ENCODE measurements around the gene UGT1A10.
"Not testable (repeated sequence)": the region's sequence is repeated elsewhere in the genome, so short reads cannot be mapped to it uniquely, and the experiment has no call there.

UGT1A10 gene

DNA sequence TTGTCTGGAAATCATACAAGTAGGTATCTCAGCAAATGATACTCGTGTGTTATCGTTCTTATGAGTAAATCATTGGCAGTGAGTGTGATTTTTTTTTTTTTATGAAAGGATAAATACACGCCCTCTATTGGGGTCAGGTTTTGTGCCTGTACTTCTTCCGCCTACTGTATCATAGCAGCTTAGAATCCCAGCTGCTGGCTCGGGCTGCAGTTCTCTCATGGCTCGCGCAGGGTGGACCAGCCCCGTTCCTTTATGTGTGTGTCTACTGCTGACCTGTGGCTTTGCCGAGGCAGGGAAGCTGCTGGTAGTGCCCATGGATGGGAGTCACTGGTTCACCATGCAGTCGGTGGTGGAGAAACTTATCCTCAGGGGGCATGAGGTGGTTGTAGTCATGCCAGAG lies at the start of gene UGT1A10:
Gene UGT1A10, plus strand, starts transcription at position 143 of the 400 bp plus-strand sequence. Its CDS starts 75 bp downstream, at position 218.
- DNase-seq; H3K4me1 Mint-ChIP-seq (ENCODE audit: low read depth); H3K27ac Mint-ChIP-seq; H3K4me3 Mint-ChIP-seq; H3K9me3 Mint-ChIP-seq; H3K36me3 Mint-ChIP-seq (ENCODE audit: low read depth): not testable (repeated sequence)
- peaks cover 48% of the 10 kb centered on the region for H3K27me3 Mint-ChIP-seq

DNA sequence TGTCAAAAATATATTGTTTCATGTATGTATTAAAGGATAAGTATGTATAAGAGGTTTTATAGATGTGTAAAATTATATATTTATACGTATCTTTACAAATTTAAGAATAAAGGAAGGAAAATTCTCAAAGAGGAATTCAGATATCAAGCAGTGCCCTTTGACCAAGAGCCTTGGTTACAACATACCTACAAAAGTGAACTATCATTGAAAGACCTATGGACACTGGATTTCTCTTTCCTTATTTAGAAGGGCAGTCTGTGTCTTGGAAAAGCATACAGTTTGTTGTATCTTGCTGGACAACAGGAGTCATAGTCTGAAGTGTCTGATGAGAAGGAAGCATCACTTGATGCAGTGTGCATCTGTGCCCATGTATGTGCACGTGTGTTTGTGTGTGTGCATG lies 47.8 kb upstream of the UGT1A10 start:
- Mint-ChIP-seq H3K4me1 (ENCODE audit: low read depth) (no peaks in the 10 kb centered on the region), H3K27ac (no peak overlapping the region), H3K9me3 (no peaks in the 10 kb centered on the region), H3K4me3 (no peak overlapping the region), H3K36me3 (ENCODE audit: low read depth) (no peaks in the 10 kb centered on the region), H3K27me3 (peaks cover 38% of the 10 kb centered on the region)
- DNase-seq = no peak

DNA sequence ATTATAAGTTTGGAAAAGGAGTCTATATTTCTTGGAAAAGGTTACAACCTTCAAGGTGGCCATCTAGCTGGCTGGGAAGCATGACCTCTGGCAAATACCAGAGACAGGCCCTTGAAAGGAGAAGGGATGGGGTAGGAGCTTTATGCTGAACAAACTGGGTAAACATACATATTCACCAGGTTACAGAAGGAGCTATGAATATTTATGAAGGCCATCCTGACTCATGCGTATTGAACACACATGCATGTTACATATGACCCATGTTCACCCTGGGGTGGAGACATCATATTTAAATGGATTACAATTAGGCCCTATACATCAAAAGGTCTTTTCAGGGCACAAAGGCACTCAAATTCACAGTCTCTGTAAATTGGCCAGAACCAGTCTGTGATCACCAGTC lies 43.5 kb upstream of the UGT1A10 start:
- not testable (repeated sequence) for H3K4me1 Mint-ChIP-seq (ENCODE audit: low read depth); H3K4me3 Mint-ChIP-seq; DNase-seq; H3K27ac Mint-ChIP-seq; H3K36me3 Mint-ChIP-seq (ENCODE audit: low read depth); H3K9me3 Mint-ChIP-seq
- H3K27me3 Mint-ChIP-seq = peaks cover 14% of the 10 kb centered on the region

DNA sequence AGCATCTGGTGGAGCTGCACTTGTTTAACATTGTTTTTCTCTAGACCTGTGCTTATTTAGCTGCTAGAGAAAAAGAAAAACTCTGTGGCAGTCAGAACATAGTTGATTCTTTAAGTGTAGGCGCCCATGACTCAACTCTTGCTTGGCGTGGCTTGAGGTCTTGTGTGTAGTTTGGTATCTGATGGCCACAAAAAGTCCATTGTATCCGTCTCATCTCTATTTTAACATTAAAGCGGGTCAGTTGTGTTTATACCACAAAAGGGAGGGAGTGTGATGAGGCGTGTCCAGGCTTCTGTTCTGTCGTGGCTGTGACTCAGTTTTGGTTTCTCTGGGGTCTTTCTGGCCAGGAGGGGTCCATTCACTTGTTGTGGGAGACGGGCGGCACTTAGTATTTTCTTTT lies 43.0 kb upstream of the UGT1A10 start:
- H3K36me3 Mint-ChIP-seq (ENCODE audit: low read depth) = no peaks in the 10 kb centered on the region
- no peaks in the 10 kb centered on the region for H3K9me3 Mint-ChIP-seq
- H3K27me3 Mint-ChIP-seq = peaks cover 11% of the 10 kb centered on the region
- no peak for DNase-seq
- no peak overlapping the region for H3K4me3 Mint-ChIP-seq
- H3K27ac Mint-ChIP-seq = no peak overlapping the region
- H3K4me1 Mint-ChIP-seq (ENCODE audit: low read depth) = no peaks in the 10 kb centered on the region

DNA sequence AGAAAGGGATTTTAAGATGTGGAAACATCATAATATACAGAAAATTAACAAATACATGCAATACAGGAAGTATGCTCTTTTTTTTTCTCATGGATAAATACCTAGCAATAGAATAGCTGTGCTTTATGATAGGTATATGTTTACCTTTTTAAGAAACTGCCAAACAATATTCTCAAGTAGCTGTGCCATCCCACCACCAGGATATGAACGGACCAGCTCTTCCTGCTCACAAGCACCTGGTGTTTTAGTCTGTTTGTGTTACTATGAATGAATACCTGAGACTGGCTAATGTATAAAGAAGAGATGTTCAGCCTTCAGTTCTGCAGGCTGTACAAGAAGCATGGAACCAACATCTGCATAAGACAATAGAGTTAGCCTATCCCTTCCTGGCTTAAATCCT lies 38.7 kb upstream of the UGT1A10 start:
- Mint-ChIP-seq H3K4me1 (ENCODE audit: low read depth) (no peaks in the 10 kb centered on the region), H3K27ac (no peak overlapping the region), H3K36me3 (ENCODE audit: low read depth) (no peaks in the 10 kb centered on the region), H3K9me3 (no peaks in the 10 kb centered on the region), H3K4me3 (no peak overlapping the region), H3K27me3 (peaks cover 20% of the 10 kb centered on the region)
- no peak for DNase-seq

DNA sequence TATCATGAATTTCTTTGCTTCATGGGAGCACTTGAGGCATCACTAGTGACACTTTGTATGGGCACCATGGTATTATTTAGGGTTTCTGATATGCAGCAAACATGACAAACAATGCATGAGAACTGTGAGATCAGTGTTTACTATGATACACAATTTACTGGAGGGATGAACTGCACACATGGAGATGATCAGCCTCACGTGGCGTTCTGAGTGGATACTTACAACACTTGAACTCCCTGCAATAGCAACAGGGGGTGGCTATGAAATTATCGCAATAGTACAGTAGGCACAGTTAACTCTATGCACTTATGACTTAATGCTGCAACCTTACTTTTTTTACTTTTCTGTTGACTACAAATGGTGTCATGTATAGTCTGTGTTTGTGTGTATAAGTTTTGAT lies 37.3 kb upstream of the UGT1A10 start:
- Mint-ChIP-seq H3K4me1 (ENCODE audit: low read depth) (no peaks in the 10 kb centered on the region), H3K9me3 (peaks cover 4% of the 10 kb centered on the region), H3K36me3 (ENCODE audit: low read depth) (no peaks in the 10 kb centered on the region), H3K27ac (no peak overlapping the region), H3K27me3 (peaks cover 29% of the 10 kb centered on the region), H3K4me3 (no peak overlapping the region)
- DNase-seq = no peak

DNA sequence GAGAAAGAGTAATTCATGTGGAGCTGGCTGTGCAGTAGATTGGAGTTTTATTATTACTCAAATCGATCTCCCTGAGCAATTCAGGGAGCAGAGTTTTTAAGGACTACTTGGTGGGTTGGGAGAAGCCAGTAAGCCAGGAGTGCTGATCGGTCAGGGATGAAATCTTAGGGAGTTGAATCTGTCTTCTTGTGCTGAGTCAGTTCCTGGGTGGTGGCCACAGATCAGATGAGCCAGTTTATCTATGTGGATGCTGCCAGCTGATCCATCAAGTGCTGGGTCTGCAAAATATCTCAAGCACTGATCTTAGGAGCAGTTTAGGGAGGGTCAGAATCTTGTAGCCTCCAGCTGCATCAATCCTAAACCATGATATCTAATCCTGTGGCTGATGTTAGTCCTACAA lies 35.9 kb upstream of the UGT1A10 start:
- peaks cover 4% of the 10 kb centered on the region for H3K9me3 Mint-ChIP-seq
- H3K4me1 Mint-ChIP-seq (ENCODE audit: low read depth) = no peaks in the 10 kb centered on the region
- no peak overlapping the region for H3K27ac Mint-ChIP-seq
- no peak overlapping the region for H3K4me3 Mint-ChIP-seq
- no peaks in the 10 kb centered on the region for H3K36me3 Mint-ChIP-seq (ENCODE audit: low read depth)
- DNase-seq = no peak
- peaks cover 29% of the 10 kb centered on the region for H3K27me3 Mint-ChIP-seq

DNA sequence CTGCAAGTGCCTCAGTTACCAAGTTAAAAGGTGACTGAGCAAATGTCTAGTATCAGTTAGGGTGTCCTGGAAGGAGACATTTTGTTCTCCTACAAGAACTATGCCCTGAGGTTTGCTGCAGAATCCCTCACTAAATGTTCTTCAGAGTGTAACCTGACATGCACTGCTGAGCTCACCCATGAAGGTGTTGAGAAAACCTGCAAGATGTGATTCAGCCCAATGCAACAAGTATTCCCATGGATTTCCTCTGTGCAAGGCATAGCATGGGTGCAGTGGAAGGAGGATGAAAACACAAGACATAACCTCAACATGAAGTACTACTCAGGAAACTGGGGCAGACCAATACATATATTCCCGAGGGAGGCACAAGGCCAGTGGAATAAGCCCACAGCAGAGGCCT lies 34.2 kb upstream of the UGT1A10 start:
- H3K9me3 Mint-ChIP-seq = peaks cover 4% of the 10 kb centered on the region
- no peak overlapping the region for H3K4me3 Mint-ChIP-seq
- H3K4me1 Mint-ChIP-seq (ENCODE audit: low read depth) = no peaks in the 10 kb centered on the region
- peaks cover 29% of the 10 kb centered on the region for H3K27me3 Mint-ChIP-seq
- no peaks in the 10 kb centered on the region for H3K36me3 Mint-ChIP-seq (ENCODE audit: low read depth)
- no peak overlapping the region for H3K27ac Mint-ChIP-seq
- no peak for DNase-seq

DNA sequence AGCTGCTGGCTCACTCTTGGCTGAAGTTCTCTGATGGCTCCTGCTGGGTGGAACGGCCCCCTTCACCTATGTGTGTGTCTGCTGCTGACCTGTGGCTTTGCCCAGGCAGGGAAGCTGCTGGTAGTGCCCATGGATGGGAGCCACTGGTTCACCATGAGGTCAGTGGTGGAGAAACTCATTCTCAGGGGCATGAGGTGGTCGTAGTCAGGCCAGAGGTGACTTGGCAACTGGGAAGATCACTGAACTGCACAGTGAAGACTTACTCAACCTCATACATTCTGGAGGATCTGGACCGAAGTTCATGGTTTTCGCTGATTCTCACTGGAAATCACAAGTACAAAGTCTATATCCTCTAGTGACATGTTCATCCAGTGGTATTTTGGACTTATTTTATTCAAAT lies 32.7 kb upstream of the UGT1A10 start:
- Mint-ChIP-seq H3K27me3 (peaks cover 29% of the 10 kb centered on the region), H3K4me3 (no peak overlapping the region), H3K4me1 (ENCODE audit: low read depth) (no peaks in the 10 kb centered on the region), H3K27ac (no peak overlapping the region), H3K9me3 (peaks cover 4% of the 10 kb centered on the region), H3K36me3 (ENCODE audit: low read depth) (no peaks in the 10 kb centered on the region)
- DNase-seq = no peak

DNA sequence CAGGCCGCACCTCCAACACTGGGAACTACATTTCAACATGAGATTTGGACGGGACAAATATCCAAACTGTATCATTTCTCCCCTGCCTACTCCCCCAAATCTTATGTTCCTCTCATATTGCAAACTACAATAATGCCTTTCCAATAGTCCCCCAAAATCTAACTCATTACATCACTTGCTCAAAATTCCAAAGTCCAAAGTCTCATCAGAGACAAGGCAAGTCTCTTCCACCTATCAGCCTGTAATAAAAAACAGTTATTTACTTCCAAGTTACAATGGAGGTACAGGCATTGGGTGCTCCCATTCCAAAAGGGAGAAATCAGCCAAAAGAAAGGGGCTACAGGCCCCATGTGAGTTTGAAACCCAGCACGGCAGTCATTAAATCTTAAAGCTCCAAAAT lies 31.4 kb upstream of the UGT1A10 start:
- Mint-ChIP-seq H3K36me3 (ENCODE audit: low read depth) (no peaks in the 10 kb centered on the region), H3K4me1 (ENCODE audit: low read depth) (no peaks in the 10 kb centered on the region), H3K4me3 (no peak overlapping the region), H3K9me3 (peaks cover 4% of the 10 kb centered on the region), H3K27ac (no peak overlapping the region), H3K27me3 (peaks cover 29% of the 10 kb centered on the region)
- DNase-seq = no peak

DNA sequence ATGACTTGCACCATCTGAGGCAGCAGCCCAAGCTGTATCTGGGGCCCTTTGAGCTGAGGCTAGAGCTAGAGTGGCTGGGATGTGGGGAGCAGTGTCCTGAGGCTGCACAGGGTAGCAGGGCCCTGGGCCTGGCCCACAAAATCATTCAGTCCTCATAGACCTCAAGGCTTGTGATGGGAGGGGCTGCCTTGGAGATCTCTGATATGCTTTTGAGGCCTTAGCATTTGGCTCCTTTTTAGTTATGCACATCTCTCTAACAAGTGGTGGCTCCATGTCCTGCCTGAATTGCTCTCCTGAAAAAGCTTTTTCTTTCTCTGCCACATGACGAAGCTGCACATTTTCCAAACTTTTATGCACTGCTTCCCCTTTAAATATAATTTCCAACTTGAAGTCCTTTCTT lies 30.6 kb upstream of the UGT1A10 start:
- no peak for DNase-seq
- Mint-ChIP-seq H3K27ac (no peak overlapping the region), H3K4me3 (no peak overlapping the region), H3K27me3 (peaks cover 22% of the 10 kb centered on the region), H3K9me3 (peaks cover 8% of the 10 kb centered on the region), H3K4me1 (ENCODE audit: low read depth) (no peaks in the 10 kb centered on the region), H3K36me3 (ENCODE audit: low read depth) (no peaks in the 10 kb centered on the region)

DNA sequence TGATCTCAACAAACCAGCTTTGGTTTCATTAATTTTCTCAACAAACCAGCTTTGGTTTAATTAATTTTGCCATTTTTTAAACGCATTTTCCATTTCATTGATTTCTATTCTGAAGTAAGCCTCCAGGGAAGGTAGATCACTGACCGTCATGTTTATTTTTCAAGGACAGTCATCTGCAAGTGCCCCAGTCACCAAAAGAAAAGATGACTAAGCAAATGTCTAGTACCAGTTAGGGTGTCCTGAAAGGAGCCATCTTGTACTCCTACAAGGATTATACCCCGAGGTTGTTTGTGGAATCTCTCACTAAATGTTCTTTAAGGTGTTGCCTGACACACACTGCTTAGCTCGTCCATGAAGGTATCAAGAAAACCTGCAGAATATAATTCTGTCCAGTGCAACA lies 25.0 kb upstream of the UGT1A10 start:
- Mint-ChIP-seq H3K27ac (no peak overlapping the region), H3K4me1 (ENCODE audit: low read depth) (no peaks in the 10 kb centered on the region), H3K9me3 (peaks cover 17% of the 10 kb centered on the region), H3K36me3 (ENCODE audit: low read depth) (no peaks in the 10 kb centered on the region), H3K4me3 (no peak overlapping the region), H3K27me3 (peaks cover 29% of the 10 kb centered on the region)
- DNase-seq = no peak

DNA sequence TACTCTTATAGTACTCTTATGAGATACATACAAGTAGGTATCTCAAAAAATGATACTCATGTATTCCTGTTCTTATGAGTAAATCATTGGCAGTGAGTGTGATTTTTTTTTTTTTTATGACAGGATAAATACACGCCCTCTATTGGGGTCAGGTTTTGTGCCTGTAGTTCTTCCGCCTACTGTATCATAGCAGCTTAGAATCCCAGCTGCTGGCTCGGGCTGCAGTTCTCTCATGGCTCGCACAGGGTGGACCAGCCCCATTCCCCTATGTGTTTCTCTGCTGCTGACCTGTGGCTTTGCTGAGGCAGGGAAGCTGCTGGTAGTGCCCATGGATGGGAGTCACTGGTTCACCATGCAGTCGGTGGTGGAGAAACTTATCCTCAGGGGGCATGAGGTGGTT lies 18.8 kb upstream of the UGT1A10 start, which contains the start of gene UGT1A8:
Gene UGT1A8, plus strand, starts transcription at position 158 of the 400 bp plus-strand sequence. Its CDS starts 75 bp downstream, at position 233.
- H3K9me3 Mint-ChIP-seq; DNase-seq; H3K4me3 Mint-ChIP-seq; H3K27ac Mint-ChIP-seq; H3K36me3 Mint-ChIP-seq (ENCODE audit: low read depth); H3K4me1 Mint-ChIP-seq (ENCODE audit: low read depth): not testable (repeated sequence)
- H3K27me3 Mint-ChIP-seq = peaks cover 65% of the 10 kb centered on the region

DNA sequence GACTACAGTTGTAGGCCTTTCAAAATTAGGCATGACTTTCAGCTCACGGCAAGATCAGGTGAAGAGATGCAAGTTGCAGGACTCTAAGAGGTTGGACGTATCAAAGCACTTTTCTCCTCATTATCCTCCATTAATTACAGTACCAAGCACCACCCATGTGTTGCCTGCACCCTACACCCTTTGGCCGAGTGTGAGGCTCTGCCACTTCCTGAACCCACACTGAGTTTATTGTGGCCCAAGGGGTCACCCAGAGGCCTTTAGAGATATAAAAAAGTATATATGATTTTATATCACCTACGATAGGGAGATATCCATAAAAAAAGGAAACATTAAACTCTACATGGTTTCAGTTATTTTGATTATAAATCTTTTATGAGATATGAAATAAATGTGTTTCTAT lies 16.0 kb upstream of the UGT1A10 start:
- no peak for DNase-seq
- no peaks in the 10 kb centered on the region for H3K36me3 Mint-ChIP-seq (ENCODE audit: low read depth)
- H3K27ac Mint-ChIP-seq = no peak overlapping the region
- peaks cover 58% of the 10 kb centered on the region for H3K27me3 Mint-ChIP-seq
- no peak overlapping the region for H3K4me3 Mint-ChIP-seq
- H3K9me3 Mint-ChIP-seq = no peaks in the 10 kb centered on the region
- H3K4me1 Mint-ChIP-seq (ENCODE audit: low read depth) = no peaks in the 10 kb centered on the region

DNA sequence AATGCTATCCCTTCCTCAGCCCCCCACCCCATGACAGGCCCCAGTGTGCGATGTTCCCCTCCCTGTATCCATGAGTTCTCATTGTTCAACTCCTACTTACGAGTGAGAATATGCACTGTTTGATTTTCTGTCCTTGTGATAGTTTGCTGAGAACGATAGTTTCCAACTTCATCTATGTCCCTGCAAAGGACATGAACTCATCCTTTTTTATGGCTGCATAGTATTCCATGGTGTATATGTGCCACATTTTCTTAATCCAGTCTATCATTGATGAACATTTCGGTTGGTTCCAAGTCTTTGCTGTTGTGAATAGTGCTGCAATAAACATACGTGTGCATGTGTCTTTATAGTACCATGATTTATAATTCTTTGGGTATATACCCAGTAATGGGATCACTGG lies 14.4 kb upstream of the UGT1A10 start:
- not testable (repeated sequence) for H3K36me3 Mint-ChIP-seq (ENCODE audit: low read depth); H3K4me1 Mint-ChIP-seq (ENCODE audit: low read depth); H3K4me3 Mint-ChIP-seq; H3K27ac Mint-ChIP-seq; H3K9me3 Mint-ChIP-seq; DNase-seq
- peaks cover 59% of the 10 kb centered on the region for H3K27me3 Mint-ChIP-seq

DNA sequence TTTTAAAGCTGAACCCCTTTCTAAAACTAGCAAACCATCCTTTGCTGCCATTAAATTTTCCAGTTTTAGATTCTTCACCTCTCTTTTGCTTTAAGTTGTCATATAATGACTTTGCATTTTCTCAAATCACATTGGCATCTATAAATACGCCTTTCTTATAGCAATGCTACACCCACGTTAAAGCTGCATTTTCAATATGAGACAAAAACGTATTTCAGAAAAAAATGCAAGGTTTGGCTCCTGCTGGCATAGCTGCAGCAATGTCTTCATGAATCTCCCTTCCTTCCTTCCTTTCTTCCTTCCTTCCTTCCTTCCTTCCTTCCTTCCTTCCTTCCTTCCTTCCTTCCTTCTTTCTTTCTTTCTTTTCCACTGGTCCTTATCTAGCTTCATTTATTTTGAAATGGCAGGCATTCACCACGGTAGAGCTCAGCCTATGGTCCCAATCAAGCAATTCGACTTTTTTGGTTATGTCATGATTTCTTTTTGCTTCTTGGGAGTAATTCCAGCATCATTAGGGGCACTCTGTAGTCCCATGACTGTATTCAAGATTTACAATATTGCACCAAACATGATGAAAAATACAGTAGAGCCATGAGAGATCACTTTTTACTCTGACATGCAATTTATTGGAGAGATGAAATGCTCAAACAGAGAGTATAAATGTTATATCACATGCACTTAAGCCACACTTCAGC lies 8.8 kb upstream of the UGT1A10 start:
- DNase-seq = no peak
- H3K4me3 Mint-ChIP-seq = no peak overlapping the region
- H3K9me3 Mint-ChIP-seq = peaks cover 13% of the 10 kb centered on the region
- H3K27me3 Mint-ChIP-seq = peaks cover 53% of the 10 kb centered on the region
- no peaks in the 10 kb centered on the region for H3K4me1 Mint-ChIP-seq (ENCODE audit: low read depth)
- H3K27ac Mint-ChIP-seq = no peak overlapping the region
- H3K36me3 Mint-ChIP-seq (ENCODE audit: low read depth) = no peaks in the 10 kb centered on the region
